IPS DF 4.7 (cell line): ENCODE measurements around the gene RNF212B.

ENCODE experiments used
- DNase-seq: peaks from one replicate; pipeline ENCODE4 v3.0.0-alpha.2; 2013; ENCODE audit warnings: low spot score; ENCODE audit errors: extremely low read depth

Gene RNF212B

GRCh38 chr14:23296012-23296777, 58.5 kb downstream of the RNF212B start:
- DNase-seq, result no peak

- no peak for DNase-seq
Measured at GRCh38 chr14:23297096-23297495, 59.4 kb downstream of the RNF212B start.

DNA sequence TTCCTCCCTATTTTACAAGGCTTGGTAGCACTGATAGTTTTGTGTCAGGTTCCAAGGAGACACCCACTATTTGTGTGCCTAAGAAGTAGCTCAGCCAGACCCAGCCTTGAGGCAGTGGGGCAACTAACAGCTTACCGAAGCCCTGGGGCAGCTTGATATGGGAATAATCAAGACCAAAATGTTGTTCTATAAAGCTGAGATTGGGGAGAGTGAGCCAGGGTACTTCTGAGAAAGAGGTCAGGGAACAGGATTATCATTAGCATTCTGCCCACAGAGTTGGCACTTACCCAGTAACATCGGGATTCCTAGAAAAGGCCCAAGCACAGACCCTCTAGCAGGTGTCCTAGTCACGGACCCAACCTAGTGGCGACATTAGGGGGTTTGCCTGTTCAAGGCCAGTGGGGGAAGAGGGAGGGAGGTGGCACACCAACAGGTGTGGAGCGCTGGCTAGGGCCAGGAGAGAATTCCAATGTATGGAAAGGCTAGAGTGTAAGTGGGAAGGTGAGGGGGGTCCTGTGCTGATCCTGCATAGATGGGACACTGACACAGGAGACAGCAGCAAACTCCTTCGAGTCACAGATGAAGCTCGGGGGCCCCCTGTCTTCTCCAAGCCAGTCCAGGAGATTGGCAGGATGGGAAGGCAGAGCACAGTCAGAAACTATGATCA, 60.0 kb downstream of the RNF212B start:
- DNase-seq, result no peak

DNA sequence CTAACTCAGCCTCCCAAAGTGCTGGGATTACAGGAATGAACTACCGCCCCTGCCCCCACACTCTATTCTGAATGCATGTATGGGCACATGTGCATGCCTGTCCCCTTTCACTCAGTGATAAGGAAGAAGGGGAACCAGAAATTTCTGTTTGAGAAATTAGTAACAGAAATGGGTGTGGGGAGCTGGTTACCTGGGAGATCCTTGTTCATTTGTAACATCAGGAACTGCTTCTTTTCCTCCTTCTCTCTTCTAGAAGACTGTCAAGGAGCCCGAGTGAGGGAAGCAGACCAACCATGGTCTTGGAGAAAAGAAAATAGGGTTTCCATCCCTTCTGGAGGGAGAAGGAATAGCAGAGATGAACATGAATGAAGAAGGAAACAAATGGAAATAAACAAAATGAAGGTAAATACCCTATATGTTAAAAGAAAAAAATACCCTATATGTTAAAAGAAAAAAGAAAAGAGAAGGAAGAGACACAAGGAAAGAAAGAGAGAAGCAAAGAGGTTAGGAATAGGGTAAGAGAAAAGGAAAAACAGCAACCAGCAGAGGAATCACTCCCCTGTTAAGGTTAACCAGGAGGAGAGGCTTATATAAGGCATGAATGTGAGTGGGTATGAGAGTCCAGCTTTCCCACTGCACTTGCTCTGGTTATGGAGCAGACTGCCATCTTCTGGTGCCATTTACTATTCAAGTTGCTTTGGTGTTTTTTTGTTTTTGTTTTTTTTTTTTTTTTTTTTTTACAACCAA, 61.6 kb downstream of the RNF212B start:
- DNase-seq, result no peak

DNA sequence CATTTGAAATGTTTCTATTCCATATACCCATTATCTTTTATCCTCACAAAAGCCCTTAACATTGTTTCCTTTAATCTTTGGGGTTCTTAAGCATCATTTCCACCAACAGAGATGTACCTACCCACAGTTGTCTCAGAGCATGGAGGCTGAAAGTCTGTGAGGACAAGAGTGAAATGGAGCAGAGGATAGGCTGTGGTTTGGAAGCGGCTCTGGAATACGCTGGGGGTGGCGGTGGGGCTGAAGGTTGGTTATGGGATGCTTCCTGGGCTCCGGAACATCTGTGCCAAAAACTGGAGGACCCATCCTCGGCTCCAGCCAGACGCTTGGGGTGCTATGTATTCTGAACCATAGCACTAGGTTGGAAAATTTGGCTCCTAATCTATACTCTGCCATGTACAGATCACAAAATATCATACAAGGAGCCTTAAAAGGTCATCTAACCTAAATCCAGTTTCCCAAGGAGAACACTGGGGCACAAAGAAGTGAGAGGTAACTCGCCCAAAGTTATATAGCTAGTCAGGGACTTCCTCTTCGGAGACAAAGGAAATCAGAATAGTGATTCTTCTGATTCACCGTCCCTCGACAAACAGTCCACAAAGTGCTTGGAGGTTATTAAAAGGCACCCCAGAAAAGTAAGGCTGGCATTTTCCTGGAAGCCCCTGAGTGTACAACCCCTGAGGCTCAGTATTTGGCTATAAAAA, 62.4 kb downstream of the RNF212B start:
- no peak for DNase-seq

DNA sequence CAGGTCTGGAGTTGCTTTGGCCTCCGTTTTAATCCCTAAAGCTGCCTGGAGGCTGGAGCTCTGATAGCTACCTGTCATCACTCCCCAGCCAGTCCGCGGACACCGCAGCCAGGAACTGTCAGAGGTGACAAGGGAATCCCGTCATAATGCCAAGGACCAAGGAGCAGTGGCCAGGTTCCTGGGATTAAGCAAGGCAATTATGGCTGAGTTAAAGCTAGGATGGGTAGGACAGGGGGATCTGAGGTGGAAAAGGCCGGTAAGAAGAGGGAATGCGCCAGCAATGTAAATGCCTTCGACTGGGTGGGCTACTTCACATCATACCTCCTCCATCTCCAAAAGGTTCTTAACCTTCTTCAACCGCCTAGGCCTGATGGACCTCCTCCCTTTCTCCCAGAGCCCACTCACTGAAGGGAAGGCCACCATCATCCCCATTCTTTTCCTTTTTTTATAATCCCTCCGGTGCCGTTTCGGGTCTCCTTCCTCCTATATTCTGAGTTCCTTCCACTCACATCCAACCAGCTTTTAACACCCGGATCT, 63.0 kb downstream of the RNF212B start:
- DNase-seq, result no peak

GRCh38 chr14:23301288-23301968, 63.7 kb downstream of the RNF212B start:
- DNase-seq, result no peak

- DNase-seq, result no peak
Measured at GRCh38 chr14:23301969-23302289, 64.2 kb downstream of the RNF212B start.

GRCh38 chr14:23302290-23303225, 64.8 kb downstream of the RNF212B start, which contains the start of gene PPP1R3E:
Gene PPP1R3E (minus strand): TSS chr14:23302859. CDS start chr14:23302576, 283 bp downstream.
- no peak for DNase-seq

- no peak for DNase-seq
Measured at GRCh38 chr14:23306412-23307145, 68.8 kb downstream of the RNF212B start, which contains the start of gene BCL2L2. Gene BCL2L2 (plus strand): TSS chr14:23306833. CDS start chr14:23307768, 935 bp downstream.

- no peak for DNase-seq
Measured at GRCh38 chr14:23307146-23307530, 69.4 kb downstream of the RNF212B start.

DNA sequence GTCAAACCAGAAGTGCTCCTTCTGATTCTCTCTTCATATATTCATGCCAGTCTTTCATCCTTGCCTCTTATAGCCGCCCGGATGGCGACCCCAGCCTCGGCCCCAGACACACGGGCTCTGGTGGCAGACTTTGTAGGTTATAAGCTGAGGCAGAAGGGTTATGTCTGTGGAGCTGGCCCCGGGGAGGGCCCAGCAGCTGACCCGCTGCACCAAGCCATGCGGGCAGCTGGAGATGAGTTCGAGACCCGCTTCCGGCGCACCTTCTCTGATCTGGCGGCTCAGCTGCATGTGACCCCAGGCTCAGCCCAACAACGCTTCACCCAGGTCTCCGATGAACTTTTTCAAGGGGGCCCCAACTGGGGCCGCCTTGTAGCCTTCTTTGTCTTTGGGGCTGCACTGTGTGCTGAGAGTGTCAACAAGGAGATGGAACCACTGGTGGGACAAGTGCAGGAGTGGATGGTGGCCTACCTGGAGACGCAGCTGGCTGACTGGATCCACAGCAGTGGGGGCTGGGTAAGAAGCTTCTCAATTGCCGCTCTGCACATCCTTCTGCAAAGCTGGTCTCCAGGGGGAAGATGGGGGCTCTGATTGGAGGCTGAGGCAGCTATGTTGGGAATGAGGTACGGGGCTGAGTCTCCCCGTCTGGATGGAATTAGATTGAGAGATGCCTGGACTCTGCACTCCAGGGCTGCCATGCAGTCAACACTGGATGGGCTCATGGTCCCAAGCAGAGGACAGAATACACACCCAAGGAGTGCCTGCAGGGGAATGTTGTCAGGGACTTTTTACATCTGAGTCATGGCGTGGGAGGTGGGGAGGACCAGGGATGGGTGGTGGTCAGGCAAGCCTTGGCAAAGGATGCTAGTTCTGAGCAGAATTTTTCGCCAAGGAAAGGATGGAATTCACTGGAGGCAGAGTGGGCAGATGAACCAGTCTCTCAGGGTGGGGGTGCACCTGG, 70.2 kb downstream of the RNF212B start:
- DNase-seq, result no peak

- DNase-seq, result no peak
Measured at GRCh38 chr14:23308721-23309445, 71.1 kb downstream of the RNF212B start.

DNA sequence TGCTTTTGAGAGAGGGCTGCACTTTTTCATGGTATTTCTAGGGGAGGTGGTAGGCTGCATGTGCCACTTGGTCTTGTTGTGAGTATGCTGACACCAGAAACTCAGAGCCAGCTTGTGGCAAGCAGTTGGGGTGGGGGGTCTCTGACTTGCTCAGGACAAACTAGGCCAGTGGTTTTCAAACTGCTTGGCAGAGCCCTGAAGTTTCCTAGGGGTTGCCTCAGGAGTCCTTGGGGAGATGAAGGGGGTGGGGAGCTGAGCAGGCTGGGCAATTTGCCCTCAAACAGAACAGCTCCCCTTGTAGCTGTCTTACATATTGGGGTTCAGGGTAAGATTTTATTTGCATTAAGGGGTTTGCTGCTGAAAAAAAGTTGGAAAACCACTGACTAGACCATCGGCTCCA, 72.8 kb downstream of the RNF212B start:
- no peak for DNase-seq

DNA sequence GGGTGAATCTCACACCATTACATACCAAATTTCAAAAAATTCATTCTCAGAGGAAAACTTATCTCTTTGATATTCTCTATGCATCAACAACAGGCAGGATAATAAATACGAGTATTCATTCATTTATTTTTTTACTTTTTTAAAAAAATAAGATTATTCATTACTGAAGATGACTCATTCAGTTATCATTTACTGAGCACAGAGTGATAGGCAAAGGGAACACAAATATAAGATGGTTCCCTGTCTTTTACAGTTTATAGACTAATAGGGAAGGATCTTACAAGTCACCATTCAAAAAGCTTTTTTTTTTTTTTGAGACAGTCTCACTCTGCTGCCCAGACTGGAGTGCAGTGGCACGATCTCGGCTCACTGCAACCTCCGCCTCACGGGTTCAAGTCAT, 78.6 kb downstream of the RNF212B start:
- no peak for DNase-seq

DNA sequence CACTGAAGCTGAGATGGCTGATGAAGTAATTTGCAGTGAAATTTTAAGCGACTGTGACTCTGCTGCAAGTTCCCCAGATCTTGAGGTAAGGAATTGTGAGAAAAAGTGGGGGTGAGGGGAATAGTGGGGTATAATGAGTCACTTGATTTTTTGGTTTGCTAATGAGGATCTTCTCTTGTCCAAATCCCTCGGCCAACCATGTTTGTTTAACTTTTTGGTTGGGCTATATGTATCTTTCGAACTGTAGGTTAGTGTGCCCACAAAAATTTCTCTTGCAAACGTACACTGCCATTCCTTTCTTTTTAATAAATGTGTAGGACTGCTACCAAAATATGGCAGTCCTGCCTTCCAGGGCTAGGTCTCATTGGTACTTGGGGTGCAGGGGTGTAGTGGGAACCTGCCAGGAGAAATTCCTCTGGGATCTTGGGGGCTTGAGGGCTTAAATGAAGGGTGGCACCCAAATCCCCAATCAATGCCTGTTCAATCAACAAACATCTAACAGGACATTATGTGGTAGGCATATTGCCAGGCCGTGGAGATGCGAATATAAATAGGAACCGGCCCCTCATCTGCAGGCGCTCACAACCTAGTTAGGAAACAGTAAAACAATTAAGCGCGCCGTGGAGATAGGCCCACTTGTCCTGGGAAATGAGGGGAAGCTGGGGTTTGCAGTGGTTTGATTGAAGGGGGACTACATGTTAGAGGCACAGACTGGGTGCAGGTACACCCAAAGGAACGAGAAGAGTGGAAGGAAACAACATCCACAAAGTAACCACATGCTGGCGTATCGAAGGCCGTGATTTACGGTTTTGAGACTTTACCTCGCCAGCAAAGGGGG, 82.2 kb downstream of the RNF212B start:
- DNase-seq, result no peak
